ENCODE results near the gene RAB42. TPM values are rescaled to one million over a fixed set of nuclear protein-coding genes. Genes with fewer than 3 reads are reported as not detected.

Gene RAB42
- total RNA-seq, 6 experiments from 2014 or later: 0.19 to 0.53 (median 0.20) TPM; not detected in 3

- Mint-ChIP-seq H3K4me3 (no peak overlapping the region), H3K27ac (no peak overlapping the region), H3K36me3 (ENCODE audit: low read depth) (peaks cover 26% of the 10 kb centered on the region), H3K27me3 (ENCODE audit: insufficient read depth) (peaks cover 2% of the 10 kb centered on the region), H3K9me3 (no peaks in the 10 kb centered on the region), H3K4me1 (ENCODE audit: low read depth) (peaks cover 9% of the 10 kb centered on the region)
- no peak for TF ChIP-seq CTCF (IDR thresholded peaks at IDR 0.05)
- DNase-seq: no peak
These were observed 18.5 kb upstream of the RAB42 start for GRCh38 chr1:28573564-28573963.

- Mint-ChIP-seq H3K4me1 (ENCODE audit: low read depth) (peaks cover 34% of the 10 kb centered on the region), H3K27me3 (ENCODE audit: insufficient read depth) (peaks cover 12% of the 10 kb centered on the region), H3K27ac (peak overlapping the region; percentile 60), H3K9me3 (no peaks in the 10 kb centered on the region), H3K36me3 (ENCODE audit: low read depth) (peaks cover 42% of the 10 kb centered on the region), H3K4me3 (no peak overlapping the region; the same call in 1 of the 2 replicates)
- TF ChIP-seq CTCF (IDR thresholded peaks at IDR 0.05): no peak
- DNase-seq: no peak
These were observed 14.9 kb upstream of the RAB42 start for GRCh38 chr1:28577052-28577678.

GRCh38 chr1:28577738-28578536, 14.1 kb upstream of the RAB42 start:
- Mint-ChIP-seq H3K27ac (peak overlapping the region; percentile 60), H3K4me3 (peak overlapping the region; percentile 39; the same call in 1 of the 2 replicates), H3K36me3 (ENCODE audit: low read depth) (peaks cover 42% of the 10 kb centered on the region), H3K27me3 (ENCODE audit: insufficient read depth) (peaks cover 12% of the 10 kb centered on the region), H3K4me1 (ENCODE audit: low read depth) (peaks cover 40% of the 10 kb centered on the region), H3K9me3 (no peaks in the 10 kb centered on the region)
- DNase-seq: no peak
- no peak for TF ChIP-seq CTCF (IDR thresholded peaks at IDR 0.05)

- DNase-seq: no peak
- H3K36me3 Mint-ChIP-seq (ENCODE audit: low read depth): peaks cover 42% of the 10 kb centered on the region
- peak overlapping the region; percentile 68 for H3K27ac Mint-ChIP-seq
- TF ChIP-seq CTCF (IDR thresholded peaks at IDR 0.05): no peak
- peaks cover 44% of the 10 kb centered on the region for H3K4me1 Mint-ChIP-seq (ENCODE audit: low read depth)
- H3K9me3 Mint-ChIP-seq: no peaks in the 10 kb centered on the region
- H3K4me3 Mint-ChIP-seq: peak overlapping the region; percentile 29
- H3K27me3 Mint-ChIP-seq (ENCODE audit: insufficient read depth): peaks cover 12% of the 10 kb centered on the region
These were observed 13.3 kb upstream of the RAB42 start for GRCh38 chr1:28578696-28579218.

GRCh38 chr1:28579401-28579800, 12.7 kb upstream of the RAB42 start:
- no peak for DNase-seq
- H3K4me1 Mint-ChIP-seq (ENCODE audit: low read depth): peaks cover 44% of the 10 kb centered on the region
- peak overlapping the region; percentile 92 for H3K4me3 Mint-ChIP-seq
- H3K36me3 Mint-ChIP-seq (ENCODE audit: low read depth): peaks cover 42% of the 10 kb centered on the region
- no peaks in the 10 kb centered on the region for H3K9me3 Mint-ChIP-seq
- H3K27me3 Mint-ChIP-seq (ENCODE audit: insufficient read depth): peaks cover 12% of the 10 kb centered on the region
- TF ChIP-seq CTCF (IDR thresholded peaks at IDR 0.05): no peak
- peak overlapping the region; percentile 68 for H3K27ac Mint-ChIP-seq

All from HFFc6 (cell line).